ENCODE results near the gene PRIM2. TPM values are rescaled to one million over a fixed set of nuclear protein-coding genes. Genes with fewer than 3 reads are reported as not detected.
"Not testable (repeated sequence)": the region's sequence is repeated elsewhere in the genome, so short reads cannot be mapped to it uniquely, and the experiment has no call there.

PRIM2 gene
- total and polyA plus RNA-seq, 8 donors: 4.9 to 126 (median 14.6) TPM; not detected in 1

- intact Hi-C loops (cut with DNase I; ENCODE audit: low total_unique reads): no loop called here
- H3K27ac ChIP-seq: no peak overlapping the region
- H3K4me3 ChIP-seq: no peak overlapping the region
- no peak for DNase-seq
- no peaks in the 10 kb centered on the region for H3K27me3 ChIP-seq
- TF ChIP-seq EP300 (IDR thresholded peaks at IDR 0.05) (no peak), POLR2A (IDR thresholded peaks at IDR 0.05) (no peak), POLR2AphosphoS5 (IDR thresholded peaks at IDR 0.05) (no peak), CTCF (IDR thresholded peaks at IDR 0.05) (no peak)
- WGBS, 5 donors: 57 to 79% (median 71%) methylated on average over 2 of the region's 2 CpGs
- H3K4me1 ChIP-seq: no peaks in the 10 kb centered on the region
- no peaks in the 10 kb centered on the region for H3K36me3 ChIP-seq
- H3K9me3 ChIP-seq: no peaks in the 10 kb centered on the region
Measured at GRCh38 chr6:57342148-57342669, 24.8 kb downstream of the PRIM2 start.

GRCh38 chr6:57343342-57343741, 25.9 kb downstream of the PRIM2 start:
- H3K27ac ChIP-seq; intact Hi-C loops (cut with DNase I; ENCODE audit: low total_unique reads); H3K9me3 ChIP-seq; H3K27me3 ChIP-seq; H3K4me3 ChIP-seq; H3K36me3 ChIP-seq; H3K4me1 ChIP-seq; DNase-seq: not testable (repeated sequence)
- WGBS, 5 donors: 86 to 95% (median 93%) methylated on average over 3 of the region's 3 CpGs

GRCh38 chr6:57346715-57347114, 29.3 kb downstream of the PRIM2 start:
- H3K27ac ChIP-seq; H3K4me3 ChIP-seq; H3K9me3 ChIP-seq; DNase-seq; H3K36me3 ChIP-seq; H3K27me3 ChIP-seq; H3K4me1 ChIP-seq; intact Hi-C loops (cut with DNase I; ENCODE audit: low total_unique reads): not testable (repeated sequence)
- 90 to 100% (median 94%) methylated on average over 2 of the region's 2 CpGs for WGBS, 5 donors

- H3K27ac ChIP-seq; intact Hi-C loops (cut with DNase I; ENCODE audit: low total_unique reads); H3K36me3 ChIP-seq; DNase-seq; H3K27me3 ChIP-seq; H3K9me3 ChIP-seq; H3K4me3 ChIP-seq; H3K4me1 ChIP-seq: not testable (repeated sequence)
Measured at GRCh38 chr6:57347597-57347996, 30.2 kb downstream of the PRIM2 start.

- H3K36me3 ChIP-seq; H3K27ac ChIP-seq; H3K27me3 ChIP-seq; H3K9me3 ChIP-seq; DNase-seq; intact Hi-C loops (cut with DNase I; ENCODE audit: low total_unique reads); H3K4me3 ChIP-seq; H3K4me1 ChIP-seq: not testable (repeated sequence)
- WGBS, 5 donors: 54 to 68% (median 57%) methylated on average over 6 of the region's 6 CpGs
Measured at GRCh38 chr6:57350443-57350842, 33.0 kb downstream of the PRIM2 start.

- H3K4me3 ChIP-seq; H3K9me3 ChIP-seq; intact Hi-C loops (cut with DNase I; ENCODE audit: low total_unique reads); H3K36me3 ChIP-seq; H3K27ac ChIP-seq; H3K27me3 ChIP-seq; DNase-seq; H3K4me1 ChIP-seq: not testable (repeated sequence)
- 27 to 63% (median 42%) methylated on average over 1 of the region's 1 CpG for WGBS, 5 donors
Measured at GRCh38 chr6:57352596-57352995, 35.2 kb downstream of the PRIM2 start.

GRCh38 chr6:57358319-57358718, 40.9 kb downstream of the PRIM2 start:
- intact Hi-C loops (cut with DNase I; ENCODE audit: low total_unique reads); H3K27ac ChIP-seq; DNase-seq; H3K36me3 ChIP-seq; H3K27me3 ChIP-seq; H3K4me3 ChIP-seq; H3K9me3 ChIP-seq; H3K4me1 ChIP-seq: not testable (repeated sequence)

GRCh38 chr6:57359766-57360165, 42.3 kb downstream of the PRIM2 start:
- H3K36me3 ChIP-seq; intact Hi-C loops (cut with DNase I; ENCODE audit: low total_unique reads): not testable (repeated sequence)

GRCh38 chr6:57362340-57362739, 44.9 kb downstream of the PRIM2 start:
- 73 to 86% (median 78%) methylated on average over 2 of the region's 2 CpGs for WGBS, 5 donors
- DNase-seq; intact Hi-C loops (cut with DNase I; ENCODE audit: low total_unique reads); H3K4me1 ChIP-seq; H3K9me3 ChIP-seq; H3K27me3 ChIP-seq; H3K36me3 ChIP-seq; H3K4me3 ChIP-seq; H3K27ac ChIP-seq: not testable (repeated sequence)

More at GRCh38 chr6:57359766-57360165, 42.3 kb downstream of the PRIM2 start:
- H3K27ac ChIP-seq, H3K27me3 ChIP-seq, H3K4me1 ChIP-seq, H3K9me3 ChIP-seq, H3K4me3 ChIP-seq, DNase-seq: not testable (repeated sequence)

GRCh38 chr6:57365076-57365583, 47.7 kb downstream of the PRIM2 start:
- intact Hi-C loops (cut with DNase I; ENCODE audit: low total_unique reads); H3K27me3 ChIP-seq; DNase-seq; H3K9me3 ChIP-seq; H3K36me3 ChIP-seq; H3K4me3 ChIP-seq; H3K4me1 ChIP-seq; H3K27ac ChIP-seq: not testable (repeated sequence)
- 92 to 100% (median 98%) methylated on average over 2 of the region's 2 CpGs for WGBS, 5 donors

- DNase-seq; H3K4me1 ChIP-seq; H3K27me3 ChIP-seq; H3K9me3 ChIP-seq; intact Hi-C loops (cut with DNase I; ENCODE audit: low total_unique reads); H3K27ac ChIP-seq; H3K4me3 ChIP-seq; H3K36me3 ChIP-seq: not testable (repeated sequence)
- WGBS, 5 donors: 84 to 94% (median 93%) methylated on average over 4 of the region's 4 CpGs
Measured at GRCh38 chr6:57368965-57369731, 51.7 kb downstream of the PRIM2 start.
